H1 (cell line): Measurements from ENCODE around the gene PPM1N. TPM values are rescaled to one million over a fixed set of nuclear protein-coding genes. Genes with fewer than 3 reads are reported as not detected.

Source experiments
- CTCF ChIP-seq, 3 experiments: IDR thresholded peaks; 1 replicate in 2 of 3; 2 replicates in 1 of 3; pipeline versions ENCODE4 v1.5.1 to v1.6.1; 2011; ENCODE audit warnings: low read length in 3 of 3, mild to moderate bottlenecking in 3 of 3, inconsistent platforms in 2 of 3, low read depth in 1 of 3, moderate library complexity in 1 of 3; ENCODE audit not compliant: insufficient read depth in 1 of 3; ENCODE audit errors: control extremely low read depth in 1 of 3
- EP300 ChIP-seq, 2 experiments: IDR thresholded peaks; 1 replicate in 1 of 2; 2 replicates in 1 of 2; pipeline ENCODE4 v1.6.1; 2011 to 2012; ENCODE audit warnings: low read depth in 2 of 2, low read length in 2 of 2, mild to moderate bottlenecking in 2 of 2, borderline replicate concordance in 1 of 2, inconsistent platforms in 1 of 2, moderate library complexity in 1 of 2
- JUND ChIP-seq: IDR thresholded peaks from 2 replicates; pipeline ENCODE4 v1.6.1; 2011; ENCODE audit warnings: mild to moderate bottlenecking, improper control_type of control experiment, low read length
- MAFK ChIP-seq: IDR thresholded peaks from 2 replicates; pipeline ENCODE4 v1.6.1; 2012; ENCODE audit warnings: low read depth, mild to moderate bottlenecking, improper control_type of control experiment, low read length
- MAX ChIP-seq: IDR thresholded peaks from 2 replicates; pipeline ENCODE4 v1.6.1; 2012; ENCODE audit warnings: inconsistent platforms
- POLR2A ChIP-seq, 2 experiments: IDR thresholded peaks; 1 replicate in 1 of 2; 2 replicates in 1 of 2; pipeline ENCODE4 v1.6.1; 2011; ENCODE audit warnings: low read depth in 2 of 2, low read length in 2 of 2, mild to moderate bottlenecking in 2 of 2; ENCODE audit errors: control extremely low read depth in 1 of 2
- POLR2AphosphoS5 ChIP-seq: IDR thresholded peaks from 2 replicates; pipeline ENCODE4 v1.6.1; 2011; ENCODE audit warnings: low read depth, low read length
- SIN3A ChIP-seq, 2 experiments: IDR thresholded peaks in 1 of 2; conservative IDR thresholded peaks in 1 of 2; 2 replicates each; pipeline ENCODE4 v1.6.1; 2011 to 2012; ENCODE audit warnings: low read length in 2 of 2, improper control_type of control experiment in 1 of 2, low read depth in 1 of 2, mild to moderate bottlenecking in 1 of 2
- SP1 ChIP-seq: IDR thresholded peaks from 2 replicates; pipeline ENCODE4 v1.6.1; 2011; ENCODE audit warnings: low read depth, low read length
- SP4 ChIP-seq: IDR thresholded peaks from 2 replicates; pipeline ENCODE4 v1.6.1; 2012; ENCODE audit warnings: low read length, inconsistent platforms
- TBP ChIP-seq: IDR thresholded peaks from 2 replicates; pipeline ENCODE4 v1.6.1; 2011; ENCODE audit warnings: low read depth, low read length, improper control_type of control experiment
- YY1 ChIP-seq: IDR thresholded peaks from 2 replicates; pipeline ENCODE4 v1.6.1; 2011; ENCODE audit warnings: low read depth, mild to moderate bottlenecking, low read length
- polyA plus RNA-seq, 7 experiments: library from polyadenylated mRNA; depleted of rRNA in 3 of 7; stranded (reverse) in 5 of 7; unstranded in 2 of 7; fragments of >200 nt in 5 of 7; fragments of 200-250 nt in 2 of 7; gene quantifications; 1 replicate in 5 of 7; 2 replicates in 1 of 7; 4 replicates in 1 of 7; pipeline versions ENCODE4 v1.2.1 to v1.2.3, GENCODE V29; 2011 to 2013; ENCODE audit warnings: missing spikeins in 2 of 7, mixed read lengths in 2 of 7
- total RNA-seq: library from RNA; stranded (reverse); fragmentation: NEBNext Ultra II Directional; extraction: Animal tissue kit (Norgen Biotek cat#: 25700); gene quantifications from 2 replicates; pipeline ENCODE4 v1.2.1, GENCODE V29; 2021
- TF ChIP-seq, protein P1 (sequence below): IDR thresholded peaks from 2 replicates; pipeline ENCODE4 v1.6.1; 2012; ENCODE audit warnings: low read length, inconsistent platforms

PPM1N gene
- total and polyA plus RNA-seq, 2 of the 8 experiments (the other 6 are each of a cell fraction or from before 2014, with no cell fraction given), result 12.2 to 14.4 TPM

GRCh38 chr19:45499196-45500180 is 1.2 kb downstream of the PPM1N start (continued):
- TF ChIP-seq EP300 (IDR thresholded peaks at IDR 0.05; ENCODE audit: borderline replicate concordance in 1 of 2, low read depth in 2 of 2, low read length in 2 of 2) (peak in 1 of 2 experiments; percentile 42; a peak in 1 of 3 replicates), POLR2A (IDR thresholded peaks at IDR 0.05; ENCODE audit: control extremely low read depth in 1 of 2, low read depth in 2 of 2, low read length in 2 of 2) (0 out of 3 replicates have a peak, but pooled peaks of 1 of the 2 experiments have one; percentile 32), JUND (no peak), SIN3A (conservative IDR thresholded peaks at IDR 0.05 in 1 of 2, IDR thresholded peaks at IDR 0.05 in 1 of 2; ENCODE audit: low read depth in 1 of 2, low read length in 2 of 2) (peak in 1 of 2 experiments; percentile 55; a peak in 2 of 4 replicates), CTCF (IDR thresholded peaks at IDR 0.05; ENCODE audit: control extremely low read depth in 1 of 3, insufficient read depth in 1 of 3, low read depth in 1 of 3, low read length in 3 of 3) (0 out of 4 replicates have a peak, but pooled peaks of 1 of the 3 experiments have one; percentile 6), MAX (peak; percentile 100), MAFK (no peak), YY1 (0 out of 2 replicates have a peak, but pooled peaks have one; percentile 15), SP1 (no peak; the same call in 1 of the 2 replicates), TBP (peak; percentile 46), SP4 (peak; percentile 78), POLR2AphosphoS5 (no peak)
- TF ChIP-seq, protein P1, sequence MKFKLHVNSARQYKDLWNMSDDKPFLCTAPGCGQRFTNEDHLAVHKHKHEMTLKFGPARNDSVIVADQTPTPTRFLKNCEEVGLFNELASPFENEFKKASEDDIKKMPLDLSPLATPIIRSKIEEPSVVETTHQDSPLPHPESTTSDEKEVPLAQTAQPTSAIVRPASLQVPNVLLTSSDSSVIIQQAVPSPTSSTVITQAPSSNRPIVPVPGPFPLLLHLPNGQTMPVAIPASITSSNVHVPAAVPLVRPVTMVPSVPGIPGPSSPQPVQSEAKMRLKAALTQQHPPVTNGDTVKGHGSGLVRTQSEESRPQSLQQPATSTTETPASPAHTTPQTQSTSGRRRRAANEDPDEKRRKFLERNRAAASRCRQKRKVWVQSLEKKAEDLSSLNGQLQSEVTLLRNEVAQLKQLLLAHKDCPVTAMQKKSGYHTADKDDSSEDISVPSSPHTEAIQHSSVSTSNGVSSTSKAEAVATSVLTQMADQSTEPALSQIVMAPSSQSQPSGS, result 0 out of 2 replicates have a peak, but pooled peaks have one; percentile 45
